Cardiac muscle cell (in vitro differentiated cells and primary cell): Measurements from ENCODE around the gene TGM1. TPM values are rescaled to one million over a fixed set of nuclear protein-coding genes. Genes with fewer than 3 reads are reported as not detected.

ENCODE experiments used
- DNase-seq, 2 donors: peaks; one replicate each; pipeline versions ENCODE4 v3.0.0 to v3.0.0-alpha.2; 2010 to 2017; ENCODE audit warnings: low read depth in 1 of 2, low spot score in 1 of 2
- H3K27ac ChIP-seq: fragments of 200-600 bp; sonication (generic); 2 replicates; pipeline ENCODE4 v1.5.1; 2016
- H3K27me3 ChIP-seq: fragments of 200-600 bp; sonication (generic); 2 replicates; pipeline ENCODE4 v1.6.0; 2016; ENCODE audit warnings: control low read depth
- H3K36me3 ChIP-seq: fragments of 200-600 bp; sonication (generic); 2 replicates; pipeline ENCODE4 v1.5.1; 2016; ENCODE audit warnings: control low read depth
- H3K4me1 ChIP-seq: fragments of 200-600 bp; sonication (generic); 2 replicates; pipeline ENCODE4 v1.8.1; 2017; ENCODE audit warnings: low read depth, mild to moderate bottlenecking, mixed run types
- H3K4me3 ChIP-seq: fragments of 200-600 bp; sonication (generic); 2 replicates; pipeline ENCODE4 v1.5.1; 2016; ENCODE audit warnings: mild to moderate bottlenecking
- H3K9me3 ChIP-seq: fragments of 200-600 bp; sonication (generic); 2 replicates; pipeline ENCODE4 v1.5.1; 2017; ENCODE audit warnings: low read depth, mild to moderate bottlenecking, control low read depth
- CTCF ChIP-seq: IDR thresholded peaks from 2 replicates; pipeline ENCODE4 v1.5.1; 2012; ENCODE audit warnings: low read depth, mild to moderate bottlenecking, low read length
- polyA plus RNA-seq: library from polyadenylated mRNA; unstranded; fragments of >200 nt; fragmentation: Nextera tagmentation; extraction: Ambion mirVana; gene quantifications from 2 replicates; pipeline ENCODE4 v1.2.1, GENCODE V29; 2016
- total RNA-seq: library from RNA; depleted of rRNA; stranded (reverse); fragments of >200 nt; gene quantifications from 2 replicates; pipeline ENCODE4 v1.2.3, GENCODE V29; 2016

TGM1 gene
- total and polyA plus RNA-seq, 2 experiments from 2014 or later, result 1.7 TPM; not detected in 1

- Histone ChIP-seq H3K27me3 (no peaks in the 10 kb centered on the region), H3K4me3 (no peak overlapping the region), H3K4me1 (peaks cover 18% of the 10 kb centered on the region), H3K27ac (no peak overlapping the region), H3K9me3 (no peaks in the 10 kb centered on the region), H3K36me3 (no peaks in the 10 kb centered on the region)
- no peak for TF ChIP-seq CTCF
- DNase-seq, result no peak
These were observed 8.2 kb downstream of the TGM1 start for GRCh38 chr14:24254630-24255392.

GRCh38 chr14:24253936-24254335 lies 9.0 kb downstream of the TGM1 start:
- Histone ChIP-seq H3K27me3 (no peaks in the 10 kb centered on the region), H3K27ac (no peak overlapping the region), H3K4me1 (peaks cover 18% of the 10 kb centered on the region), H3K4me3 (no peak overlapping the region), H3K9me3 (no peaks in the 10 kb centered on the region), H3K36me3 (no peaks in the 10 kb centered on the region)
- no peak for TF ChIP-seq CTCF
- no peak for DNase-seq

DNA sequence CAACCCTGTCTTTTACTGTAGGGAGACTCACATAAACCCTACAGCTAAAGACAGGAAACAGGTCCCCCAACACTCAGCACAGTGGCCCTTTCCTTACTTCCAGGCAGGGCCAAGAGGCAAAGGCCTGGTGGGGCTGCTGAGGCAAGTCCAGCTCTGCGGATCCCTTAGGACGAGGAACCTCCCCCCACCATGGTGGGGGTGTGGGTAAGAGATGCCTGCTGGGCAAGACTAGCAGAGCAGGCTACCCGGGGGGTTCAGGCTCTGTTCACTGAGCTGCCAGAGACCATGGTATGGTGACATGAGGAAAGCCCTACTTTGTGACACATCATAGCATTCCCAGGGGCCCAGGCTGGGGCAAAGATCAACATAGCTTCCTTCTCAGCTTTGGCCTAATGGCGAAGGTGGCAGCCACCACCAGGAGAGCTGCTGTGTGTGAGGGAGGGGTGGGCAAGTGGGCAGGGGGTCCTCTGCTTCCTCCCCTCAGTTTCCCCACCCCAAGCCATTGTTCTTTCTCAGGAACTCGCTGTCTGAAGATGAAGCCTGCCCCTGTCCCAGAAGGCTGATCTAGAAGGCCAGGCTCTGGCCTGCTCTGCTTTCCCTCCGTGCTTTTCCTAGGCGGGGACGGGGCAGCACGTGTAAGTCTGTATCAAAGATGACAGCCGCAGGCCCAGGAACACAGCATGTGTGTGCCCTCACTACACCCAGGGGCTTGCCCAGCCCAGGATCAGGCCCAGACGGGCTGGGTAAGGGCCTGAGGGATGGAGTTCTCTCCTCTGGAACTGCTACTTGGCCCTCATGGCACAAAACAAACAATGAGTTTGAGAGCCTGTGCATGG lies 10.5 kb downstream of the TGM1 start:
- no peak for DNase-seq
- Histone ChIP-seq H3K27ac (no peak overlapping the region), H3K36me3 (no peaks in the 10 kb centered on the region), H3K27me3 (no peaks in the 10 kb centered on the region), H3K4me1 (peaks cover 12% of the 10 kb centered on the region), H3K9me3 (no peaks in the 10 kb centered on the region), H3K4me3 (no peak overlapping the region)
- TF ChIP-seq CTCF, result no peak

DNA sequence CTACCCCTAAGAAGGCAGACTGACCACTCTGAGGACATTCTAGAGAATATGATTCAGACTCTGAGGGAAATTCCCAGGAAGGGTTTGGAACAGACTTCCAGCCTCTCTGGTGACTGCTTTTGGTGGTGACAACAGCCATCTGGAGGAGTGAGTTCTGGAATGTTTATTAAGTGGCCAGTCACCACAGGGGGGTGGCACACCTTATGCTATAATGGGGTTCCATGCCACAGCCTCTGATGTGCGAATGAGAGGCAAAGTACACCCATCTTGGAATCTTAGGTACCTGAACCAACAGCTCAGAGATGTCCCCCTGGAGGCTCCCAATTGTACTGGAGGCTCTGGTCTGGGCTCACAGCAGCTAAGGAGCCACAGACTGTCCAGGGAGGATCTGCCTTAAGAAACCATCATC lies 11.1 kb downstream of the TGM1 start:
- Histone ChIP-seq H3K4me1 (peaks cover 6% of the 10 kb centered on the region), H3K4me3 (no peak overlapping the region), H3K27me3 (no peaks in the 10 kb centered on the region), H3K9me3 (no peaks in the 10 kb centered on the region), H3K27ac (no peak overlapping the region), H3K36me3 (no peaks in the 10 kb centered on the region)
- peak in 1 of 2 donors; percentile 23 for DNase-seq
- TF ChIP-seq CTCF, result peak; percentile 11

DNA sequence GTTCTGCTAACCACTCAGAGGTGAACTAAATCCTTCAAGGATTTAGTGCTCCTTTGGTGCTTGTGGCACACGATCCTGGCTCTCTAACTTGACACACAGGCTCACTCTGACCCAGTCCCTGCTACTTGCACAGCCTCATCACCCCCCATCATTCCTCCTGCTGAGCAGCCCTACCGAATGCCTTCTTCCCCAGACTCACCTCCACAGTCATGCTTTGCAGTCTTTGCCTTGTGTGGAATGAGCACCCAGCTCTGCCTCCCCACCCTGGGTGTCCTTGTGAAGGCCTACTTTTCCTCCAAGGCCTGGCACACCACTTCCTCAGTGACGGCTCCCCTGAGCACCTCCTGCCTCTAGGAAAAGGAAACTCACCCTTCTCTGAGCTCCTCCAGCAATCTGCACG lies 12.6 kb downstream of the TGM1 start:
- no peaks in the 10 kb centered on the region for H3K4me1 ChIP-seq
- no peak for TF ChIP-seq CTCF

More for the DNA sequence above, 12.6 kb downstream of the TGM1 start:
- Histone ChIP-seq H3K27ac (no peak overlapping the region), H3K36me3 (no peaks in the 10 kb centered on the region), H3K9me3 (no peaks in the 10 kb centered on the region), H3K27me3 (no peaks in the 10 kb centered on the region), H3K4me3 (no peak overlapping the region)
- no peak for DNase-seq
